Measurements from ENCODE around the gene CEP162. TPM values are rescaled to one million over a fixed set of nuclear protein-coding genes. Genes with fewer than 3 reads are reported as not detected.
A peak's percentile ranks its signal among the peaks of the same experiment; 100 is the strongest.

The CEP162 gene
- total RNA-seq (2021) = 7.6 to 8.3 TPM (median 7.9 TPM) in 3 replicates
- percentile 69 among the genes with signal in this experiment for Bru-seq, nascent RNA
- long read RNA-seq, experiment 1, full-length matches to known transcripts = 12 of 36 reads
- long read RNA-seq, experiment 1, partial matches to known transcripts = 4 of 36 reads
- long read RNA-seq, experiment 1, other reads (novel, unspliced or antisense) = 20 of 36 reads
- long read RNA-seq, experiment 2, full-length matches to known transcripts = 3 of 7 reads
- long read RNA-seq, experiment 2, partial matches to known transcripts = 1 of 7 reads
- long read RNA-seq, experiment 2, other reads (novel, unspliced or antisense) = 3 of 7 reads
- long read RNA-seq, experiment 3, partial matches to known transcripts = 5 of 6 reads
- long read RNA-seq, experiment 3, other reads (novel, unspliced or antisense) = 1 of 6 reads

- H3K9me3 Mint-ChIP-seq = no peaks in the 10 kb centered on the region
- peak within 1 kb of the TSS; percentile 94 for H3K4me3 Mint-ChIP-seq
- DNase-seq (ENCODE audit: low spot score) (peak; percentile 87), ATAC-seq (peak; percentile 96)
- peaks cover 4% of the 10 kb centered on the region; the same call in 1 of the 2 replicates for H3K4me1 Mint-ChIP-seq
- H3K27ac Mint-ChIP-seq = no peak within 1 kb of the TSS
- ChIA-PET CTCF (interaction anchor here (0.6 to 1.8 kb wide), 14 partner anchors 13 to 613 kb away, joined by 3 to 7 read pairs (median 4); partner anchors contain the start of genes CYB5R4 and RIPPLY2), POLR2A (interaction anchor here (0.6 kb wide), 1 partner anchor 374 kb away, joined by 3 read pairs; the partner anchor contains the start of gene RIPPLY2)
- H3K27me3 Mint-ChIP-seq (ENCODE audit: low read depth) = peaks cover 15% of the 10 kb centered on the region
- no peaks in the 10 kb centered on the region for H3K36me3 Mint-ChIP-seq
- TF ChIP-seq ETV6 (CRISPR knock-in tag; IDR thresholded peaks at IDR 0.05) (no peak), ZNF121 (CRISPR knock-in tag; IDR thresholded peaks at IDR 0.05) (no peak), FOXK1 (CRISPR knock-in tag; IDR thresholded peaks at IDR 0.05) (peak; percentile 14; the same call in 1 of the 2 replicates), ZNF281 (CRISPR knock-in tag; IDR thresholded peaks at IDR 0.05) (no peak), MAX (CRISPR knock-in tag; IDR thresholded peaks at IDR 0.05) (peak; percentile 81), USF1 (CRISPR knock-in tag; IDR thresholded peaks at IDR 0.05) (peak; percentile 100), PRRX2 (CRISPR knock-in tag; IDR thresholded peaks at IDR 0.05) (no peak), SP1 (CRISPR knock-in tag; conservative IDR thresholded peaks at IDR 0.05) (peak; percentile 27; the same call in 1 of the 2 replicates), HMGXB4 (CRISPR knock-in tag; IDR thresholded peaks at IDR 0.05) (0 out of 2 replicates have a peak, but pooled peaks have one; percentile 43), NFYB (CRISPR knock-in tag; conservative IDR thresholded peaks at IDR 0.05; ENCODE audit: low read depth) (no peak), GABPB1 (CRISPR knock-in tag; IDR thresholded peaks at IDR 0.05) (peak; percentile 69), IRF2 (CRISPR knock-in tag; IDR thresholded peaks at IDR 0.05; ENCODE audit: borderline replicate concordance, low read depth) (no peak), MLX (CRISPR knock-in tag; IDR thresholded peaks at IDR 0.05) (no peak), TEAD1 (CRISPR knock-in tag; IDR thresholded peaks at IDR 0.05) (0 out of 2 replicates have a peak, but pooled peaks have one; percentile 22), NFE2L1 (CRISPR knock-in tag; IDR thresholded peaks at IDR 0.05) (peak; percentile 61; the same call in 1 of the 2 replicates), CREM (CRISPR knock-in tag; IDR thresholded peaks at IDR 0.05) (peak; percentile 56; the same call in 1 of the 2 replicates), ZBTB43 (CRISPR knock-in tag; IDR thresholded peaks at IDR 0.05) (0 out of 2 replicates have a peak, but pooled peaks have one; percentile 46), E2F5 (CRISPR knock-in tag; IDR thresholded peaks at IDR 0.05) (0 out of 2 replicates have a peak, but pooled peaks have one; percentile 24), PREB (CRISPR knock-in tag; IDR thresholded peaks at IDR 0.05; ENCODE audit: borderline replicate concordance) (0 out of 2 replicates have a peak, but pooled peaks have one; percentile 44), USF2 (CRISPR knock-in tag; IDR thresholded peaks at IDR 0.05) (peak; percentile 100)
Measured at GRCh38 chr6:84227434-84228197, at the start of gene CEP162. Gene CEP162 (minus strand): TSS chr6:84227643. CDS start chr6:84226393, 1,250 bp downstream.

Measured in WTC11 (cell line).